Mesendoderm (in vitro differentiated cells): Measurements from ENCODE around the gene SPIN1.
A peak's percentile ranks its signal among the peaks of the same experiment; 100 is the strongest.

Experiments
- DNase-seq: peaks from one replicate; pipeline ENCODE4 v3.0.0; 2013
- H2AK5ac ChIP-seq: 2 replicates; pipeline ENCODE4 v1.6.1; 2013; ENCODE audit warnings: low read length, inconsistent platforms
- H2BK120ac ChIP-seq: 2 replicates; pipeline ENCODE4 v1.6.1; 2013; ENCODE audit warnings: low read depth, mild to moderate bottlenecking, low read length, moderate library complexity, mixed read lengths
- H2BK15ac ChIP-seq: replicated peaks from 2 replicates; pipeline ENCODE4 v1.6.1; 2013; ENCODE audit warnings: low read depth, mild to moderate bottlenecking, moderate library complexity
- H2BK5ac ChIP-seq: 2 replicates; pipeline ENCODE4 v1.6.1; 2013; ENCODE audit warnings: low read length, inconsistent platforms
- H3K18ac ChIP-seq: 2 replicates; pipeline ENCODE4 v1.6.1; 2013; ENCODE audit warnings: mild to moderate bottlenecking, low read length, mixed read lengths
- H3K23ac ChIP-seq: one replicate; pipeline ENCODE4 v1.6.1; 2013; ENCODE audit warnings: low read length
- H3K27ac ChIP-seq: 2 replicates; pipeline ENCODE4 v1.5.1; 2013; ENCODE audit warnings: low read depth, mild to moderate bottlenecking, inconsistent platforms, low read length, moderate library complexity
- H3K27me3 ChIP-seq: 2 replicates; pipeline ENCODE4 v1.6.1; 2013; ENCODE audit warnings: low read length, control low read depth, mild to moderate bottlenecking, inconsistent platforms; ENCODE audit not compliant: insufficient read depth, poor library complexity
- H3K36me3 ChIP-seq: 2 replicates; pipeline ENCODE4 v1.6.1; 2013; ENCODE audit warnings: low read length, inconsistent platforms; ENCODE audit not compliant: control insufficient read depth, insufficient read depth
- H3K4ac ChIP-seq: one replicate; pipeline ENCODE4 v1.6.1; 2013; ENCODE audit warnings: low read depth, mild to moderate bottlenecking, low read length, moderate library complexity
- H3K4me1 ChIP-seq: 2 replicates; pipeline ENCODE4 v1.6.1; 2013; ENCODE audit warnings: low read depth, low read length, inconsistent platforms; ENCODE audit not compliant: control insufficient read depth
- H3K4me2 ChIP-seq: 2 replicates; pipeline ENCODE4 v1.6.1; 2013; ENCODE audit warnings: low read length
- H3K4me3 ChIP-seq: 2 replicates; pipeline ENCODE4 v1.5.1; 2013; ENCODE audit warnings: mild to moderate bottlenecking, low read length
- H3K56ac ChIP-seq: one replicate; pipeline ENCODE4 v1.6.1; 2013; ENCODE audit warnings: low read length
- H3K79me1 ChIP-seq: 2 replicates; pipeline ENCODE4 v1.6.1; 2013; ENCODE audit warnings: low read length, inconsistent platforms
- H3K79me2 ChIP-seq: 2 replicates; pipeline ENCODE4 v1.6.1; 2013; ENCODE audit warnings: mild to moderate bottlenecking, low read length; ENCODE audit not compliant: control insufficient read depth, insufficient read depth
- H3K9ac ChIP-seq: 2 replicates; pipeline ENCODE4 v1.6.1; 2013; ENCODE audit warnings: low read length, inconsistent platforms
- H4K5ac ChIP-seq: one replicate; pipeline ENCODE4 v1.6.1; 2013; ENCODE audit warnings: low read length
- H4K8ac ChIP-seq: one replicate; pipeline ENCODE4 v1.6.1; 2013; ENCODE audit warnings: low read depth, mild to moderate bottlenecking, control low read depth, low read length, moderate library complexity
- WGBS: extraction: QIAGEN DNeasy Blood & Tissue Kit; methylation state at CpG from one replicate; pipeline ENCODE4 v1.1.7; 2013; ENCODE audit warnings: low lambda C conversion rate, missing lambda C conversion rate; ENCODE audit not compliant: insufficient coverage; ENCODE audit errors: extremely low coverage; 5-methylcytosine and 5-hydroxymethylcytosine counted together

Gene SPIN1

DNA sequence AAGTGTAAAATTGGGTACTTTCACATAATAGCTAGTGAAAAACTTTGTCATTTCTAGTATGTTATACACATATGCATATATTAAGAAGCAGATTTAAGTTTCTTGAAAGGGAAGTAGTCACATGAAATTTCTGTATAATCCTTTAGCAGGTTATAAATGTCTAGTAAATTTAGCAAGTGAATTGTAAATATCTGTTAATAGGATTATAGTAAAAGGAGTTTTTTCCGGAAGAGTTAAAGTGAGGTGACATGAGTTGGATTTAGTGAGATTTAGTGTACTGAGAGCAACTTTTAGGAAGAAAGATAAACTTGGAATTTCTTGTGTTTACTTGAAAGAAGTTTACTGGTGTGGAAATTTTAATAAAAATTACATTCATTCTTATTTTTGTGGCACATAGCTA is 38.4 kb downstream of the SPIN1 start:
- H3K36me3 ChIP-seq = no peaks in the 10 kb centered on the region
- 100% methylated on average over 1 of the region's 1 CpG for WGBS
- H3K27me3 ChIP-seq = no peaks in the 10 kb centered on the region
- no peak overlapping the region for H3K23ac ChIP-seq
- H2AK5ac ChIP-seq = no peak overlapping the region
- H4K8ac ChIP-seq = no peak overlapping the region
- H2BK5ac ChIP-seq = no peak overlapping the region
- H3K79me1 ChIP-seq = peaks cover 23% of the 10 kb centered on the region
- no peak overlapping the region for H3K4ac ChIP-seq
- H3K18ac ChIP-seq = no peak overlapping the region
- no peak overlapping the region for H3K9ac ChIP-seq
- no peak overlapping the region for H2BK15ac ChIP-seq
- no peaks in the 10 kb centered on the region for H3K4me1 ChIP-seq
- no peak overlapping the region for H4K5ac ChIP-seq
- H3K56ac ChIP-seq = no peak overlapping the region
- no peak overlapping the region for H3K27ac ChIP-seq
- peaks cover 56% of the 10 kb centered on the region for H3K79me2 ChIP-seq
- no peak overlapping the region for H2BK120ac ChIP-seq
- DNase-seq = no peak
- no peak overlapping the region for H3K4me2 ChIP-seq
- no peak overlapping the region for H3K4me3 ChIP-seq

- H3K56ac ChIP-seq = no peak overlapping the region
- no peak for DNase-seq
- H3K36me3 ChIP-seq = no peaks in the 10 kb centered on the region
- no peak overlapping the region for H3K18ac ChIP-seq
- H2BK120ac ChIP-seq = no peak overlapping the region
- no peak overlapping the region for H3K4me3 ChIP-seq
- H3K9ac ChIP-seq = no peak overlapping the region
- peaks cover 18% of the 10 kb centered on the region for H3K79me1 ChIP-seq
- H3K27me3 ChIP-seq = no peaks in the 10 kb centered on the region
- no peak overlapping the region for H3K27ac ChIP-seq
- no peak overlapping the region for H2BK15ac ChIP-seq
- H4K8ac ChIP-seq = peak overlapping the region; percentile 28
- no peaks in the 10 kb centered on the region for H3K4me1 ChIP-seq
- H4K5ac ChIP-seq = no peak overlapping the region
- H3K79me2 ChIP-seq = peaks cover 41% of the 10 kb centered on the region
- H2AK5ac ChIP-seq = no peak overlapping the region
- no peak overlapping the region for H3K4me2 ChIP-seq
- no peak overlapping the region for H3K23ac ChIP-seq
- no peak overlapping the region for H3K4ac ChIP-seq
- no CpG with 5 or more reads among the region's 3 CpGs for WGBS
- H2BK5ac ChIP-seq = no peak overlapping the region
These were observed 41.6 kb downstream of the SPIN1 start for GRCh38 chr9:88429595-88430430.

DNA sequence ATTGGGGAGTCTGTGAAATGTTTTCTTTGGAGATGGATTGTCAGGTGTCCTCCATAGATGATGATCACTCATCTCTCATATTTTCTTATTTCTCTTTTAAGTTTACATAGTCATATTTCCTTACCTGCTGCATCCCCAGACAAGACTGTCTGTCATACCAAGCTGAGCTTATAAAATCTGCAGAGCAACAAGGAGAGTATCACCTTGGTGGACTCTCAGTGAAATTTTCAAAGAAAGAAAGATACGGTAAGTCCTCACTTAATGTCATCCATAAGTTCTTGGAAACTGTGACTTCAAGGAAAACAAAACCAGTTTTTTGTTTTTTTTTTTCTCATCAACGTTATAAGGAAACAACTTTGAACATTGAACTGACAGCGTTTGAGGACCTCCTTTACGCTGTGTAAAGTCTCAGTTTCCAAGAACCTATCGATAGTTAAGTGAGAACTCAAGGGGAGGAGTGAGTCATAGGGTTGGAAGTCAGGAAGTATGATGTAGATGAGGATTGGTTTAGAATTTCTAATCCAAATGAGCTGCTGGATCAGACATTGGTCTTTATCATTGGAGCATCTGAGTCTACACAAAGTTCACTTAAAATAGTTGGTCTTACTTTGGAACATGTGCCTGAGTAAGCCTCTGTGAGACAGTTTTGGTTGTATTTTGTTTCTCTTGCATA is 45.5 kb downstream of the SPIN1 start:
- Histone ChIP-seq H3K4me3 (no peak overlapping the region), H3K4me1 (no peaks in the 10 kb centered on the region), H2BK120ac (no peak overlapping the region), H2BK15ac (no peak overlapping the region), H3K4me2 (no peak overlapping the region), H4K8ac (no peak overlapping the region), H3K23ac (no peak overlapping the region), H2BK5ac (no peak overlapping the region), H3K18ac (no peak overlapping the region), H3K9ac (no peak overlapping the region), H3K79me1 (peaks cover 15% of the 10 kb centered on the region), H3K36me3 (no peaks in the 10 kb centered on the region), H2AK5ac (no peak overlapping the region), H4K5ac (no peak overlapping the region), H3K56ac (no peak overlapping the region), H3K4ac (no peak overlapping the region), H3K79me2 (peaks cover 42% of the 10 kb centered on the region), H3K27ac (no peak overlapping the region), H3K27me3 (no peaks in the 10 kb centered on the region)
- peak; percentile 58 for DNase-seq
- WGBS = no CpG with 5 or more reads among the region's 5 CpGs

DNA sequence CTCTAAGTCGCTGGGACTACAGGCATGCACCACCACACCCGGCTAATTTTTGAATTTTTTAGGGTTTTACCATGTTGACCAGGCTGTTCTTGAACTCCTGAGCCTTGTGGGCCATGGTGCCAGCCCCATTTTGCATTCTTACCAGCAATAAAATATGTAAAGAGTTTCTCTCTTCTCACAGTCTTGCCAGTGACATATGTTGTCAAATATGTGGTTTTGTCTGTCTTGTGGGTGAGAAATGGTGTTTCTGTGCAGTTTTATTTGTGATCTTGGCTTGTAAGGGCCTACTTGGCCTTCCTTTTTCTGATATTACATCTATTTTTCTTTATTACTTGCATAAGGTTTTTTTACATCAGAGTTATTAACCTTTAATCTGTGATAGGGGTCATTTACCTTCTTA is 47.1 kb downstream of the SPIN1 start:
- DNase-seq = peak; percentile 30
- WGBS = no CpG with 5 or more reads among the region's 2 CpGs
- Histone ChIP-seq H3K27ac (no peak overlapping the region), H3K23ac (no peak overlapping the region), H4K8ac (no peak overlapping the region), H3K36me3 (no peaks in the 10 kb centered on the region), H3K4me1 (no peaks in the 10 kb centered on the region), H3K79me2 (peaks cover 30% of the 10 kb centered on the region), H4K5ac (no peak overlapping the region), H3K4ac (no peak overlapping the region), H3K4me2 (no peak overlapping the region), H2BK120ac (no peak overlapping the region), H3K79me1 (peaks cover 6% of the 10 kb centered on the region), H3K4me3 (no peak overlapping the region), H3K27me3 (no peaks in the 10 kb centered on the region), H3K18ac (no peak overlapping the region), H3K56ac (no peak overlapping the region), H2BK5ac (no peak overlapping the region), H2AK5ac (no peak overlapping the region), H2BK15ac (no peak overlapping the region), H3K9ac (no peak overlapping the region)

GRCh38 chr9:88436379-88436778 is 48.1 kb downstream of the SPIN1 start:
- no peaks in the 10 kb centered on the region for H3K36me3 ChIP-seq
- H3K4me2 ChIP-seq = no peak overlapping the region
- H2AK5ac ChIP-seq = no peak overlapping the region
- H3K4me3 ChIP-seq = no peak overlapping the region
- H3K56ac ChIP-seq = no peak overlapping the region
- no peaks in the 10 kb centered on the region for H3K27me3 ChIP-seq
- no peak overlapping the region for H3K18ac ChIP-seq
- peaks cover 35% of the 10 kb centered on the region for H3K79me2 ChIP-seq
- H4K5ac ChIP-seq = no peak overlapping the region
- no CpG with 5 or more reads among the region's 4 CpGs for WGBS
- H2BK5ac ChIP-seq = no peak overlapping the region
- no peaks in the 10 kb centered on the region for H3K4me1 ChIP-seq
- H3K79me1 ChIP-seq = peaks cover 9% of the 10 kb centered on the region
- no peak overlapping the region for H4K8ac ChIP-seq
- no peak overlapping the region for H3K23ac ChIP-seq
- DNase-seq = no peak
- no peak overlapping the region for H2BK15ac ChIP-seq
- H3K9ac ChIP-seq = no peak overlapping the region
- H3K27ac ChIP-seq = no peak overlapping the region
- no peak overlapping the region for H2BK120ac ChIP-seq
- no peak overlapping the region for H3K4ac ChIP-seq
